GM19468 (cell line): ENCODE measurements around the gene DUSP2.

Source experiments
- ATAC-seq: cut with Tn5 transposase; IDR thresholded peaks from one replicate; pipeline ENCODE4 v1.9.1; 2021; ENCODE audit warnings: mild to moderate bottlenecking, moderate library complexity, moderate number of reproducible peaks; ENCODE audit not compliant: unreplicated experiment; ENCODE audit errors: extremely low read depth

DUSP2 gene

DNA sequence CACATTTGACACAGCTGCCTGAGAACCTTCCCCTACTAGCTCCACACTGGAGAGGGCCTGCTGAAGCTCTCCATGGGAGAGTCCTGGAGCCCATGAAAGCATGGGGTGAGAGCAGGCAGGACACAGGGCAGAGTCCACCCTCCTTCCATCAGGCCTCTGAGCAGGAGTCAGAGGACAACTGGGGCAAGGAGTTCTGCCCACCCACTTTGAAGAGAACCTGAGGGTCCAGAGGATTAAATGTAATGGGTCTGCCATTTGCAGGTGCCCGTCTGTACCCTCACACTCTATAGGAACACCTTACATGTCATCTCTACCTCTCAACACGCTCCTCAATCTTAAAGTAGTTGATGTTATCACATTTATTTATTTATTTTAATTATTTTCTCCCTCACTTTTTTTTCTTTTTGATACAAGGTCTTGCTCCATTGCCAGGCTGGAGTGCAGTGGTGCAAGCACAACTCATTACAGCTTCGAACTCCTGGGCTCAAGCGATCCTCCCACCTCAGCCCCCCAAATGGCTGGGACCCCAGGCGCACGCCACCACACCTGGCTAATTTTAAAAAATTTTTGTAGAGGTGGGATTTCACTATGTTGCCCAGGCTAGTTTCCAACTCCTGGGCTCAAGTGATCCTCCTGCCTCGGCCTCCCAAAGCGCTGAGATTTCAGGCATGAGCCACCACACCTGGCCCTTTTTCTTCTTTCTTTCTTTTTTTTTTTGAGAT, 39.1 kb downstream of the DUSP2 start:
- no peak for ATAC-seq

DNA sequence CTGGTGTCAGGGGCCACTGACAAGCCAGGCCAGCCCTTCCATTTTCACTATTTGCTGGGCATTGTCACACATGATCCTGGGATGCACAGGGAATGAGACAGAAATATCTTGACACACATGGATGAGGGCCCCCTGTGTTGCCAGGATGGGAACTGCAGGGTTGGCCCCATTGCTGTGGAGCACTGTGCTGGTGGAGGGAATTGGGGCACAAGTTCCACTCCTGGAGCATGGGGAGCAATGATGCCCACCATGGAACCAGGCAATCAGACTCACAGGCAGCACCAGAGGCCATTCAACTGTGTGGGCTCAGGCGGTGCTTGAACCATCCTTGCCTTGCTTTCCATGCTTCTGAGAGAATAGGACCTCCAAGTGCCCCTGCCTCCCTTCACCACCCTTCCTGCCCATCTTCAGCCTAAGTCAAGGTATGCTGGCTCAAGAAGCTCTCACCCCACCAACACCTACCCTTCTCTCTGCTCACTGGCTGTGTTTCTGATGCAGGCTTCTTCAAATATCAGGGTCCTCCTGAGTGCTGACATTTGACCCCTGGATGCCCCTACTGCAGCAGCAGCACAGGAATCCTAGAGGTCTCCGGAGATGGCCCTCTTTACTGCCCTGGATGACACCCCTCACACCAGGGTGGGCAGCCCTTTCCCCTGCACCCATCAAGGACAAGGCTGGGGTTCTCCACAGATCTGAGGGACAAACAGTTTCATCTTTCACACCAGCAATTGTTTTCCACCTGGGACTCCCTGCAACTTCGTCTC, 39.9 kb downstream of the DUSP2 start:
- ATAC-seq: no peak

DNA sequence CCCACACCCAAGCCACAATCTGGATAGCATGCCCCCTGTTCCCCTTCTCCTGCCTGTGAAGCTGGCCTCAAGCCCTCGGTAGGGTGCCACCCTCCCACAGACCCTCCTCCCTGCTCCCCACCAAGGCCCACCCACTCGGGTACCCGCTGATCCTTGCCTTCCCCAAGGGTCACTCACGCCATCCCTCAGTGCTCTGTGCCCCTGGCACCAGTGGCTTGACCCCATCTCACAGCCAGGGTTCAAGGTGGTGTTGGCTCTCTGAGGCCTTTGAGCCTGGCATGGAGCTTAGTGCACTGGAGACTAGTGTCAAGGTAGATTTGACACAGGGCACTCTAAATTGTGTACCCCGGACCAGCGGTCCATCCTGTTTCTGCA, 40.8 kb downstream of the DUSP2 start:
- ATAC-seq: no peak

DNA sequence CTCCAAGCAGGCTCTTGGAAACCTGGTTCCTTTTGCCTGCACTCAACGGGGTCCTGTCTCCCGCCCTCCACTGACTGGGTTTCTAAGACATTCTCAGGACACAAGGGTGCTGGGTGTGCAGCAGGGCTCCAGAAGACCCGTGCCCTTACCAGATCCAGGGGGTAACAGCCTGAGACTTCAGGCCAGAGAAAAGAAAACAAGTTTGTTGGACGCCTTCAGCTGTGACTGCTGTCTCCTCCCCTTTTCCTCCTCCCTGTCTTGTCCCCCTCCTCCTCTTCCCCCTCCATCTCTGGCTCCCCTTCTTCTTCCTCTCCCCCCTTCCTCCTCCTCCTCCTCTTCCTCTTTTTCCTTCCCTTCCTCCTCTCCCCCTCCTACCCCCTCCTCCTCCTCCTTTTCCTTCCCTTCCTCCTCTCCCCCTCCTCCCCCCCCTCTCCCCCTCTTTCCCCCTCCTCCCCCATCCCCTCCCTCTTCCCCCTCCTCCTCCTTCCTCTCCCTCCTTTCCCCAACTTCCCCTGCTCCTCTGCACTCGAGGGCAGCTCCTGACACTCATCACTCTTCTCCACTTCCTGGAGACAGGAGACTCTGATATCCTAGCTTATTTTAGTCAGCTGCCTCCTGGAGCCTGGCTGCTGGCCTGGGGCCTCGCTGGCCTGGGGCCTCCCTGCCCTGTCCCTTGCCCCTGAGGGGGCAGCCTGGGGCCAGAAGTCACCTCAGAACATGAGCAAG, 41.3 kb downstream of the DUSP2 start:
- ATAC-seq: no peak

DNA sequence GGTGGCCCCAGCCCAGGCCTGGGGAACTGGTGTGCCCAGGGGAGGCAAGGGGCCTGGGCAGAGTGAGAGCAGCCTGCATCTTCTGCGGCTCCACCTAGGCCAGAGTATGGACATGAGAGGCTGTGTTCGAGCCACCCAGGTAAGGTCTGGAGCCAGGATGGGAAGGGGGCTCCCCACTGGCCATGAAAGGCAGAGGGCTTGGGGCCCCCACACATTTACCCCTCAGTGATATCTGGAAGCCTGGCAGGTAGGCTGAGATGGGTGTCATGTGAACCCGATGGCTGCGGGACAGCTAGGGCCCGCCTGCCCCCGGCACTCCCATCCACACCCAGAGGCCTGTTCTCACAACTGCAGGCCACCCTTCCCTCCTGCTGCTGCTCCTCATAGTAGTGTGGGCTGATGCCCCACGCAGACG, 42.0 kb downstream of the DUSP2 start:
- no peak for ATAC-seq

DNA sequence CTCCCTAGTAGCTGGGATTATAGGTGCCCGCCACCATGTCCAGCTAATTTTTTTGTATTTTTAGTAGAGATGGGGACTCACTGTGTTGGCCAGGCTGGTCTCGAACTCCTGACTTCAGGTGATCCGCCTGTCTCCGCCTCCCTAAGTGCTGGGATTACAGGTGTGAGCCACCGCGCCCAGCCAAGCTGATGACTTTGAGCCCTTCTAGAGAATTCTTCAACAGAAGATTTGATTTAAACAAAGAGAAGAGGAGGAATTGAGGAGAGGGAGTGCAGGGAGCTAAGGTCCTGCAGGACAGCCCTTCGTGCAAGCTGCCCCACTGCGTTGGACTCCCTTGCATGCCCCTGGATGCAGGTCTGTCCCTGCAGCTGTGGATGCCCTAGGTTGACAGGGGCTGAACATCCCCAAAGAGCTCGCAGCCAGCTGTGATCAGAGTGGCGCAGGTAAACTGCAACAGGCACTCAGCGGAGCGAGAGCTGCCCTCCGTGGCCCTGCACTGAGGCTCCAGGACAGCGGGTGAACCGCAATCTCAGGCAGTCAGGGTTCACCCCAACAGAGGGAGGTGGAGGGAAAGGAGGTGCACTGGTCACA, 42.5 kb downstream of the DUSP2 start:
- ATAC-seq: no peak

DNA sequence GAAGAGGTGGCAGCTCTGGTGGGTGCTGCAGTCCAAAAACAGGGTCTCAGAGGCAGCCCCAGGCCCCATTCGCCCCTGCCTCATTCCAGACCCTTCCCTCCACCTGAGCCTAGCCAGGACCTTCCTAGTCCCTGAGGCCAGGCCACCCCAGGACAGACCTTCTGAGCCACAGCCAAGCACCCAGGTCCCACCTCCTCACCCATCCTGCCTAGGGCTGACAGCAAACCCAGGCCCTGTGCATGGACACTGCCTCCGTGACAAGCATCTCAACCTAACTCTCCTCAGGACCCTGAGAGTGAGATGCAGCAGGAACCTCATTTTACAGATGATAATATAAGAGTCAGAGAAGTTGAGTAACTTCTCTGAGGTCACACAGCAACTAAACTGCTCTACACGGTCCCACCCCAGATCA, 44.3 kb downstream of the DUSP2 start:
- ATAC-seq: no peak

DNA sequence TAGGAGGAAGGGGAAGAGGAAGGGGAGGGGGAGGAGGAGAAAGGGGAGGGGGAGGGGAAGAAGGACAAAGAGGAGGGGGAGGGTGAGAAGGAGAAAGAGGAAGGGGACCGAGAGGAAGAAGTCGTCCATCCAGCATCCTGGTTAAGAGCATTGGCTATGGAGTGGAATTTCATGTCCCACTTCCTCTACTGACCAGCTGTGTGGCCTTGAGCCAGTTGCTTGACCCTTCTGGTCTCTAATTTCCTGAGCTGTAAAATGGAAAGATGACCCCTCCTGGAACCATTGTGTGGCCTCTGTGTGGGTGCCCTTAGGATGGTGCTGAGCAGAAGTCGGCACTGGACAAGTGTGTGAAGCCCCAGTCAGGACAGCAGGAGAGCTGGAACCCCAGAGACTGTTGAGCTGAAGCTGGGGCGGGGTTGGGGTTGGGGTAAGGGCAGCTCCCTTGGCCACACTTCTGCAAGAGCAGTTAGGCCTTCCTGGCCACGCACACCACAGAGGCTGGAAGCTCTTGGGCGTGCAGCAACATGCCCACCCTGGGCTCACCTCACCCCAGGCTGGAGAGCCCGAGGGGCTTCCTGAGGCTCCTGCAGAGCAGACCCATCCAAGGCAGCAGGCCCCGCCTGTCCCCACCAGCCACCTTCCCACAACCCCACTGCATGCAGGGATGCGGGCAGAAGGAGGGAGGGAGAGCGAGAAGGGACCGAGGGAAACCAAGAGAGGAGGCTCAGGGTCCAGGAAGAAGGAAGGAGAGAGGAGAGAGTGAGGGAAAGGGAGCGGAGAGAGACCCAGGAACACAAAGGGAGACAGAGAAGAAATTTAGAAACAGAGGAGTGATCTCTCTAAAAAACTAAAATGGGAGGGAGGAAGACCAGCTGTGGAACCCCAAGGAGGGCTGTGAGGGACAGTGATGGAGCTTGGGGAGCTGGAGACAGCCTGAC, 45.1 kb downstream of the DUSP2 start:
- no peak for ATAC-seq

DNA sequence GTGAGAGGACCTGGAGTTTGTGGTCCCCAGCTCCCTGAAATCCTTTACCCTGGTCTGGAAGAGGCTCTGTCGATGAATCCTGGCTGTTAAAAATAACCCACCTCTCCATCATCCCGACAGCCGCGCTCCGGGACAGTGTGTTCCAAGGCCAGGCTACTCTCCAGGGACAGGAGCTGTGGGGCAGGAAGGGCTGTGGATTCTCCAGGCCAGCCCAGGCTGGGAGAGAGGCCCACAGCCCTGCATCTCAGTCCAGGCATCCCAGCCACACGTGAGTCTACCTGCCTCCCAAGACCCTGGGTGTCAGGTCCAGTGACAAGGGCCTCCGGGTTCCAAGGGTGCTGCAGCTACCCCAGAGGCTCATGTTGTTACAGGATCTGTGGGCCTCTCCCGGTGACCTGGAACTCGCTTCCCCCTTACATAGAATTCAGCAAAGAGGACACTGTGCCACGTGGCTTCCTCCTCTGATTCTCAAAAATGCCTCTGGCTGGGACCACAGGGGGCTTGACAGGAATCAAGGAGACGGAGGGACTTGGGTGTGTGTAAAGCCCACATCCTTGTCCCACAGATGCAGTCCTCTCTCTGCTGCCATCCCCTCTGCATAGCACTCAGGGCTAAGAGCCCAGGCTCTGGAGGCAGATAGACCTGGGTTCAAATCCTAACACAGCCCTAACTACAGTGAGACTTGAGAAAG, 46.2 kb downstream of the DUSP2 start:
- no peak for ATAC-seq

DNA sequence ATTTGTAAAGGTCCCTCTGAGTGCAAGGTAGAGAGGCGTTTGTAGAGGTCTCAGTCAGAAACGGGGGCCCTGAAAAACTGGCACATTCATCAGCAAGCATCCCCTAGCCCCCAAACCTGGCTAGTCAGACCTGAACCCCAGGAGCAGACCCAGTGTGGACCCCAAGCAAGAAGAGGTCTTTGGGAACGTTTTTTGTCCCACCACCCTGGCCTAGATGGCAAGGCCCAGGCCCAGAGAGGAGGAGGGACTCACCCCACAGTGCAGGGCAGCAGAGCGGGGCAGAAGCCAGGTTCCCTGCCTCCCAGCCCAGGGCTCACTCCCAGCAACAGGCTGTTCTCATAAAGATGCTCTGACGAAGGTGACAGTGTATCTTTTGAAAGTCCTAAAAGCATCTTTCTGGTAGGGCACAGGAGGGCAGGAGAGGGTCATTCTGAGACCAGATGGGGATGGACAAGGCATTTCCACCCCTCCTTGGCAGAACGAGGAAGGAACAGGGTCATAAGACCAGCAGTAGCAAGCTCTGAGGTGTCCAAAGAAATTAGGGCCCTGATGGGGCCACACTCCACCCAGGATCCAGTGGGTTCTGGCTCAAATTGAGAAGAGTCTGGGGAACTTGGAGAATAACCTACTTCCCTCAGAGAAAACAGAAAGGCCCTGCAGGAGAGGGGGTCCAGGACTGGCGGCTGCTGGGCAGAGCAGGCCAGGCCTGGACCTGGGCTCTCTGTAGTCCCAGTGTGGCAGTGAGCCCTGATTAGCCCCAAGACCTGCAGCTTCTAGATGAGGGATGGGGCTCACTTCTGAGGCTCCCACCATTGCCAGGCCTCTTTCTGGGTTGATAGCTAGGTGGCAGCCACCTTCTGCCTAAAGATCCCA, 47.1 kb downstream of the DUSP2 start:
- no peak for ATAC-seq

DNA sequence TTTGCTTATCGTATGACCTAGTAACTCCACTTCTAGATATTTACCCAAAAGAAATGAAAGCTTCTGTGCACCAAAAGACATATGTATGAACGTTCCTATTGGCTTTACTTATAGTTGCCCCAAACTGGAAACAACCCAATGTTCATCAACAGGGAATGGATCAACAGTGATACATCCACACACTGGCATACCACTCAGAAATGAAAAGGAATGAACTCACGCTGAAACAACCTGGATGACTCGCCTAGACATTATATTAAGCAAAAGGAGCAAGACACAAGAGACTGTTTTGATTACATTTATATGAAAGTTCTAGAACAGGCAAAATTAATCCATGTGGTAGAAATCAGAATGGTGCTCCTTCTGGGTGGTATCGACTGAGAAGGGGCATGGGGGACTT, 47.8 kb downstream of the DUSP2 start:
- ATAC-seq: no peak

DNA sequence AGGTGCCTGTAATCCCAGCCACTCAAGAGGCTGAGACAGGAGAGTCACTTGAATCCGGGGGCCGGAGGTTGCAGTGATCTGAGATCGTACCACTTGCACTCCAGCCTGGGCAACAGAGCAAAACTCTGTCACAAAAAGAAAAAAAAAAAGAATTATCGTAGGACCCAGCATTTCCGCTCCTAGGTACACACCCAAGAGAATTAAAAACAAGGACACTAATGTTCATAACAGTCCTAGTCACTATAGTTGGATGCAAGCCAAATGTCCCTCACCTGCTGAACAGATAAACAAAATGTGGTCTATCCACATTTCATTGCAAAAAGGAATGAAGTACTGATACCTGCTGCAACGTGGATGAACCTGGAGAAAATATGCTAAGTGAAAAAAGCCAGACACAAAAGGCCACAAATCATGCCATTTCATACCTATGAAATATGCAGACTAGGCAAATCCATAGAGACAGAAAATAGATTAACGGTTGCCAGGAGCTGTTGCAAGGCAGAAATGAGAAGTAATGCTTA, 50.1 kb downstream of the DUSP2 start:
- no peak for ATAC-seq

DNA sequence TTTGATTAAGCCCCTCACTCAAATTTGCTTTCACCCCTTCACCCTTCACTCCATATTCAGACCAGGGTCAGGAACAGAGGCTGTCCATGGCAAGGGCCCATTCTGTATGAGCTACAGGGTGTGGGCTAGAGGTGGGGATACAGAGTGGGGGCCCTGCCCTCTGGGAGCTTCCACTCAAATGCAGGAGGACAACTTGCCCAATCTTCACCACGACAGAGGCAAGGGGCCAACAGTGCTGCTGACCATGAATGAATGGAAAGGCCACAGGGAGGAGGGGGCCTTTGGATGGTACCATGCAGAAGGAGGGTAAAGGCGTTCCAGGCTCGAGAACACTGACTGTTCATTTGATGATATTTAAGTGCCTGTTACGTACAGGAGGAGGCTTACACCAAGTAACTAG, 51.7 kb downstream of the DUSP2 start:
- no peak for ATAC-seq
